MM.1S (cell line): ENCODE measurements around the gene NAA80.
A peak's percentile ranks its signal among the peaks of the same experiment; 100 is the strongest.

Experiments
- DNase-seq: peaks from one replicate; pipeline ENCODE4 v3.0.0-alpha.2; 2015
- H2AFZ ChIP-seq: fragments of 300-600 bp; sonication (generic); 2 replicates; pipeline ENCODE4 v1.6.0; 2016; ENCODE audit warnings: antibody characterized with exemption, low read length
- H3F3A ChIP-seq: fragments of 300-600 bp; sonication (generic); 2 replicates; pipeline ENCODE4 v1.6.1; 2016; ENCODE audit warnings: mild to moderate bottlenecking, antibody characterized with exemption, low read length, moderate library complexity, mixed read lengths; ENCODE audit not compliant: insufficient read depth
- H3K27ac ChIP-seq: fragments of 300-600 bp; sonication (generic); 2 replicates; pipeline ENCODE4 v1.5.1; 2016; ENCODE audit warnings: mild to moderate bottlenecking, low read length
- H3K27me3 ChIP-seq: fragments of 300-600 bp; sonication (generic); replicated peaks from 2 replicates; pipeline ENCODE4 v1.6.0; 2016; ENCODE audit warnings: low read length; ENCODE audit not compliant: insufficient read depth
- H3K36me3 ChIP-seq: fragments of 300-600 bp; sonication (generic); replicated peaks from 2 replicates; pipeline ENCODE4 v1.6.1; 2016; ENCODE audit warnings: mild to moderate bottlenecking, low read length, mixed read lengths; ENCODE audit not compliant: insufficient read depth
- H3K4me1 ChIP-seq: fragments of 300-600 bp; sonication (generic); 2 replicates; pipeline ENCODE4 v1.6.1; 2016; ENCODE audit warnings: low read length, mixed read lengths
- H3K4me2 ChIP-seq: fragments of 300-600 bp; sonication (generic); 2 replicates; pipeline ENCODE4 v1.6.0; 2016; ENCODE audit warnings: low read depth, low read length
- H3K4me3 ChIP-seq: fragments of 300-600 bp; sonication (generic); 2 replicates; pipeline ENCODE4 v1.5.1; 2016; ENCODE audit warnings: low read length, mixed read lengths
- H3K79me2 ChIP-seq: fragments of 300-600 bp; sonication (generic); 2 replicates; pipeline ENCODE4 v1.6.1; 2016; ENCODE audit warnings: mixed run types, low read length, mixed read lengths
- H3K9ac ChIP-seq: fragments of 300-600 bp; sonication (generic); 2 replicates; pipeline ENCODE4 v1.6.1; 2016; ENCODE audit warnings: low read length, mixed read lengths
- H3K9me2 ChIP-seq: fragments of 300-600 bp; sonication (generic); replicated peaks from 2 replicates; pipeline ENCODE4 v1.6.1; 2016; ENCODE audit warnings: mild to moderate bottlenecking, low read length, mixed read lengths; ENCODE audit not compliant: insufficient read depth
- H3K9me3 ChIP-seq: fragments of 300-600 bp; sonication (generic); replicated peaks from 2 replicates; pipeline ENCODE4 v1.6.1; 2016; ENCODE audit warnings: mild to moderate bottlenecking, low read length, mixed read lengths; ENCODE audit not compliant: insufficient read depth
- H4K20me1 ChIP-seq: fragments of 300-600 bp; sonication (generic); 2 replicates; pipeline ENCODE4 v1.6.1; 2016; ENCODE audit warnings: mild to moderate bottlenecking, low read length, moderate library complexity, mixed read lengths; ENCODE audit not compliant: insufficient read depth
- CTCF ChIP-seq: fragments of 300-600 bp; sonication (generic); IDR thresholded peaks from 2 replicates; pipeline ENCODE4 v1.5.1; 2016; ENCODE audit warnings: antibody characterized with exemption, low read length, mixed read lengths
- EZH2 ChIP-seq: fragments of 300-600 bp; sonication (generic); optimal IDR thresholded peaks from 2 replicates; pipeline ENCODE3; 2017; ENCODE audit warnings: low read depth, mild to moderate bottlenecking, antibody characterized with exemption, low read length, mixed read lengths
- EZH2phosphoT487 ChIP-seq: fragments of 300-600 bp; sonication (generic); IDR thresholded peaks from 2 replicates; pipeline ENCODE4 v1.6.1; 2018; ENCODE audit warnings: antibody characterized with exemption, low read length

Gene NAA80

GRCh38 chr3:50331364-50331907 lies 32.2 kb upstream of the NAA80 start:
- Histone ChIP-seq H3K79me2 (peaks cover 77% of the 10 kb centered on the region), H3K27me3 (no peaks in the 10 kb centered on the region), H3K9me3 (no peaks in the 10 kb centered on the region), H2AFZ (no peak overlapping the region), H3K4me3 (no peak overlapping the region), H3K4me1 (0 out of 2 replicates have a peak, but pooled peaks cover 5% of the 10 kb centered on the region), H3K27ac (no peak overlapping the region), H3K9me2 (no peaks in the 10 kb centered on the region), H3K4me2 (no peak overlapping the region), H4K20me1 (no peaks in the 10 kb centered on the region), H3F3A (peaks cover 18% of the 10 kb centered on the region), H3K9ac (no peak overlapping the region), H3K36me3 (peaks cover 14% of the 10 kb centered on the region)
- TF ChIP-seq EZH2 (no peak), CTCF (no peak)
- no peak for DNase-seq

DNA sequence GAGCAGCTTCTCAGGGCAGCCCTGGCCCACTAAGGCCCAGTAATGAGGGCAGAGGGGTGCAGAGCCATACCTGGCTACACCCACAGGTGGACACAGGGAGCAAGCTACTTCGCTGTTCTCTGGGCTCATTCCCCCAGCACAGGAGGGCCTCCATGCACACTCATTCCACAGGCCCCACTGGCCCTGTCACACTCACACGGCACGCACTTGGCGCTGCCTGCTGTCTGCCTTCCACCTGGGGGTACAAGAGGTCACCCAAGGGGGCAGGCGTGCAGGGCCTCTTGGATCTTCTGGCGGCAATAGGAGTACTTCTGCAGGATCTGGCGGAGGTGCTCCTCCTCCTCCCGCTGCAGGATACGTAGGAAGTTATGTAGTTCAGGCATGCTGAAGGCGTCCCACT lies 31.1 kb upstream of the NAA80 start:
- no peaks in the 10 kb centered on the region for H4K20me1 ChIP-seq
- H3K27ac ChIP-seq, result no peak overlapping the region
- H2AFZ ChIP-seq, result no peak overlapping the region
- no peak overlapping the region for H3K4me3 ChIP-seq
- H3K9ac ChIP-seq, result no peak overlapping the region
- H3K9me2 ChIP-seq, result no peaks in the 10 kb centered on the region
- H3K9me3 ChIP-seq, result no peaks in the 10 kb centered on the region
- no peak for DNase-seq
- H3F3A ChIP-seq, result peaks cover 12% of the 10 kb centered on the region; the same call in 1 of the 2 replicates
- H3K4me2 ChIP-seq, result no peak overlapping the region
- TF ChIP-seq CTCF (no peak), EZH2phosphoT487 (no peak), EZH2 (no peak)
- H3K36me3 ChIP-seq, result peaks cover 14% of the 10 kb centered on the region
- H3K27me3 ChIP-seq, result no peaks in the 10 kb centered on the region
- H3K4me1 ChIP-seq, result 0 out of 2 replicates have a peak, but pooled peaks cover 5% of the 10 kb centered on the region
- H3K79me2 ChIP-seq, result peaks cover 75% of the 10 kb centered on the region

- peaks cover 14% of the 10 kb centered on the region for H3K36me3 ChIP-seq
- TF ChIP-seq EZH2, result no peak
- no peak for TF ChIP-seq CTCF
- no peak for TF ChIP-seq EZH2phosphoT487
- peak; percentile 99 for DNase-seq
Measured at GRCh38 chr3:50327943-50328691, 28.9 kb upstream of the NAA80 start, which contains the start of gene TUSC2. Gene TUSC2 (minus strand): TSS chr3:50328223. CDS start chr3:50328099, 124 bp downstream.

More at GRCh38 chr3:50327943-50328691, 28.9 kb upstream of the NAA80 start, which contains the start of gene TUSC2:
- H4K20me1 ChIP-seq, result no peaks in the 10 kb centered on the region
- 0 out of 2 replicates have a peak, but pooled peaks cover 5% of the 10 kb centered on the region for H3K4me1 ChIP-seq
- H2AFZ ChIP-seq, result peak within 1 kb of the TSS; percentile 78
- peak within 1 kb of the TSS; percentile 98 for H3K9ac ChIP-seq
- H3K79me2 ChIP-seq, result peaks cover 53% of the 10 kb centered on the region
- no peaks in the 10 kb centered on the region for H3K9me3 ChIP-seq
- no peaks in the 10 kb centered on the region for H3K27me3 ChIP-seq
- H3F3A ChIP-seq, result peaks cover 12% of the 10 kb centered on the region; the same call in 1 of the 2 replicates
- peak within 1 kb of the TSS; percentile 59; the same call in 1 of the 2 replicates for H3K27ac ChIP-seq
- peak within 1 kb of the TSS; percentile 94 for H3K4me3 ChIP-seq
- no peaks in the 10 kb centered on the region for H3K9me2 ChIP-seq
- H3K4me2 ChIP-seq, result peak within 1 kb of the TSS; percentile 99
